ENCODE measurements around the gene FCN1.

DNA sequence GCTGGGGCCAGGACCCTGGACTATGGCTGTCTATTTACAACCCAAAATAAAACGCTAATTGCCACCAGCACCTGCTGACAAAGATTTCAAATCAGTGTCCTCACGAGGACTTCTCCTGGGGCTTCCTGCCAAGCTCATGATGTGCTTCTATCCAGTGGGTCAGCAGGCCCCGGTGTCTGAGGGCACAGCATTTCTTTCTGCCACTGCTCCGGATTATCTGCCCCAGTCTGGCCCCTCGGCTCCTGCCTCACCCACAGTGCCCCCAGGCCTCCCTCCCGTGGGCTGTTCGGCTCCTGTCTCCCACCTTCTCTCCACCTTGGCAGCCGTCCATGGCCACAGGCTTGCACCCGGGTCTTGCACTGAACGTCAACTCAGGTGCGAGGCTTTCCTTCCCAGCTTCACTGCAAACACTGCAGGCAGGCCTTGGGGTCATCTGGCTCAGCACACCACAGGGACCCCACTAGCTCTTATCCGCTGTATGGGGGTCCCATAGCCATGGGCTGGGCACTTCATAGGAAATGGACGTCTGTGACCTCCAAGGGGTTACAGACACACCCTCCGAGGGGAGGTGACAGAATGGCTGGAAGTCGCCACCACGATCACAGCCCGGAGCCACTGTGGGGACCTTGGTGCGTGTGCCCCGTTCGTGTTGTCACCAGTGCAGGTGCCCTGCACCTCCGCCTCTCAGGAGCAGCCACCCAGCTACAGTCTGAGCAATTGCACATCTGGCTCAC lies 43.8 kb upstream of the FCN1 start:
- TF ChIP-seq CTCF (IDR thresholded peaks at IDR 0.05) = no peak
- TF ChIP-seq POLR2A (IDR thresholded peaks at IDR 0.05) = no peak
